Endometrial microvascular endothelial cells (primary cell): ENCODE data around the gene ZFP36L1. TPM values are rescaled to one million over a fixed set of nuclear protein-coding genes. Genes with fewer than 3 reads are reported as not detected.

Experiments
- in situ Hi-C: cut with HindIII; loops from 2 replicates; pipeline ENCODE4 v1.10.0; 2017; ENCODE audit warnings: low sequenced_read_pairs, low pct_unique_long_range_greater_than_20kb; ENCODE audit errors: inconsistent ontology term
- total RNA-seq: library from RNA; depleted of rRNA; stranded (reverse); fragments of >200 nt; gene quantifications from one replicate; pipeline ENCODE4 v1.2.3, GENCODE V29; 2015; ENCODE audit errors: inconsistent ontology term

ZFP36L1 gene, protein sequence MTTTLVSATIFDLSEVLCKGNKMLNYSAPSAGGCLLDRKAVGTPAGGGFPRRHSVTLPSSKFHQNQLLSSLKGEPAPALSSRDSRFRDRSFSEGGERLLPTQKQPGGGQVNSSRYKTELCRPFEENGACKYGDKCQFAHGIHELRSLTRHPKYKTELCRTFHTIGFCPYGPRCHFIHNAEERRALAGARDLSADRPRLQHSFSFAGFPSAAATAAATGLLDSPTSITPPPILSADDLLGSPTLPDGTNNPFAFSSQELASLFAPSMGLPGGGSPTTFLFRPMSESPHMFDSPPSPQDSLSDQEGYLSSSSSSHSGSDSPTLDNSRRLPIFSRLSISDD
- total RNA-seq = 126 TPM

DNA sequence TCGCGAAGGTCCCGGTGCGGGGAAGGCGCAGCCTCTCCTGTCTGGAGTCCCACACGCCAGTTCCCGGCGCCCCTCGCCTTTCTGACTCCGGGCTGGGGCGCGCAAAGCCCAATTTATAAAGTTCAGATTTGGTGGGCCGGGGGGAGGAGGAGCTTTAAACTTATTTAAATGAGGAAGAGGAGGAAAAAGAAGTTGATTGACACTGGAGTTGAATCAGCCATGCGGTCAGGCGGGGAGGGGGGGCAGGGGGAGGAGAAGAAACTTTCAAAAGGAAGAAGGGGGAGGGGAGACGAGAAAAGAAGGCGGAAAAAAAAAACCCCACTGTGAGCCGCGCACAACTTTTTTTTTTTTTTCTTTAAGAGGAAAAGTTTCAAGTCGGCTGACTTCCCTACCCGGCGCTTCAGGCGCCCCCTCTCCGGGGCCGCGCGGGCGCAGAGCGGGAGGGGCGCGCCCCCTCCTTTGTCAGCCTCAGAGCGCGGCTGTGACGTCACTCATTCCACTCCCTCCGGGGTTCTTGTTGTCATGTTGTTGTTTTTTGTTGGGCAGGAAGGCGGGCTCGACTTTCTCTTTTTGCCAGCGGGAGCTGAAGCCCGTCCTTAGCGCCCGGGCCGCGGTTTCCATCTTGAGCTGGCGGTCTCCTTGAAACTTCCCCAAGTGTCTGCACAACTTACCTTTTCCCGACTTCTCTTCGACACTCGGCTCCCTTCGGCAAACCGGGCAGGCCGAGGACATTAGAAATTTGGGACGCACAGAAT, at the start of gene ZFP36L1:
Gene ZFP36L1 (minus strand): TSS at position 89 of the 755 bp plus-strand sequence. CDS start 129 bp downstream, outside the sequence.
- in situ Hi-C loops = loop anchor here (10.0 kb wide), 1 partner anchor 218 kb away; no protein-coding TSS in a partner anchor

DNA sequence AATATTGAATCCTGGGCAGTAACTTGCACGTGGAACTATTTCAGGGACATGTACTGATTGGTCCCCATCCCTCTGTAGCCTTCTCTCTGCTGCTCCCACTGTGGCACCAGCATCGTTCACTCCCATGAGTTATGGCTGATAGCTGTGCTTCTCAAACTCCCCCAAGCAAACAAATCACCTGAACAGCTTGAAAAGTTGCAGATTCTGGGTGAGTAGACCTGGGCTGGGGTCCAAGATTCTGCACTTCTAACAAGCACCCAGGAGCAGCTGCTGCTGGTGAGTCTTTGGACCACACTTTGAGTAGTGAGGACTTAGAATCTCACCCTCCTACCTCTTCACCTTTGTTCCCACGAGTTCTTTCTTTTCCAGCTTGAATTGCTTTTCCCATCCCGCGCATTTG, 49.4 kb upstream of the ZFP36L1 start:
- in situ Hi-C loops = no loop called here

DNA sequence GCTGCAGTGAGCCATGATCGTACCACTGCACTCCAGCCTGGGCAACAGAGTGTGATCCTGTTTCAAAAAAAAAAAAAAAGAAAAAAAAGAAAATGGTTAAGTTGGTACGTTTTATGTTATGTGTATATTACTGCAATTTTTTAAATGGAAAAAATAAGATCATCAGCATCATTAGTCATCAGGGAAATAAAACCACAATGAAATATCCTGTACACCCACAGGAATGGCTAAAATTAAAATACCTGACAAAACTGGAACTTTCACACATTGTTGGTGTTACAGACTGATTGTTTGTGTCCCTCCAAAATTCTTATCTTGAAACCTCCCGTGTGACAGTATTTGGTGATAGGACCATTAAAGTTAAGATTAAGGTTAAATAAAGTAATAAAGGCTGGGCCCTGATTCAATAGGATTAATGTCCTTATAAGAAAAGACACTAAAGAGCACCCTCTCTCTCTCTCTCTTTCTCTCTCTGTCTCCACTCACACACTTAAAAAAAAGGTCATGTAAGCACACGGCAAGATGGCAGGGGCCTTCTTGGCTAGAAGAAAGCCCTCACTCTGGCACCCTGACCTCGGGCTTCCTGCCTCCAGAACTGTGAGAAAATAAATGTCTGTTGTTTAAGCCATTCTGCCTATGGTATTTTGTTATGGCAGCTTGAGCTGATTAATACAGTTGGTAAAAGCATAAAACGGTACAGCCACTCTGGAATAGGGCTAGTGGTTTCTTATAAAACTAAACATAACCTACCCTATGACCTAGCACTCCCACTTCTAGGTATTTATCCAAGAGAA, 48.3 kb upstream of the ZFP36L1 start:
- in situ Hi-C loops = no loop called here

DNA sequence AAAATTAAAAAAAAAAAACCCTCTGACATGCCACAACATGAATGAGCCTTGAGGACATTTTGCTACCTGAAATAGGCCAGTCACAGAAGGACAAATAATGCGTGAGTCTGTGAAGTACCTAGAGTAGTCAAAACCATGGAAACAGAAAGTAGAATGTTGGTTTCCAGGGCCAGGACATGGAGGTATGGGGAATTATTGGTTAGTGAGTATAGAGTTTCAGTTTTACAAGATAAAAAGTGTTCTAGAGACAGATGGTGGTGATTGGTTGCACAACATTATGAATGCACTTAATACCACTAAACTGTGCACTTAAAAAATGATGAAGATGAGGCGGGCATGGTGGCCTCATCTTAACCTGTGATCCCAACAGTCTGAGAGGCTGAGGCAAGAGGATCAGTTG, 47.6 kb upstream of the ZFP36L1 start:
- in situ Hi-C loops = no loop called here

DNA sequence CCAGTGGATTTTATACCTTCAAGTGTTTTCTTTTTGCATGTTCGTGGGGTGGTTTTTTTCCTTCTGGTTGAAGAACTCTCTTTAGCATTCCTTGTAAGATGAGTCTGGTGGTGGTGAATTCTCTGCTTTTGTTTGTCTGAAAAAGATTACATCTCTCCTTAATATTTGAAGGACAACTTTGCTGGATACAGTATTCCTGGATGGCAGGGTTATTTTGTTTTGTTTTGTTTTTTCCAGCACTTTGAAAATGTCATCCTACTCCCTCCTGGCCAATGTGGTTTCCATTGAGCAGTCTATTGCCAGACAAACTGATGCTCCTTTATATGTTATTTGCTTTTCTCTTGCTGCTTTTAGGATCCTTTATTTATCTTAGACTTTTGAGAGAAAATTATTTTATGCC, 43.2 kb upstream of the ZFP36L1 start:
- in situ Hi-C loops = no loop called here

DNA sequence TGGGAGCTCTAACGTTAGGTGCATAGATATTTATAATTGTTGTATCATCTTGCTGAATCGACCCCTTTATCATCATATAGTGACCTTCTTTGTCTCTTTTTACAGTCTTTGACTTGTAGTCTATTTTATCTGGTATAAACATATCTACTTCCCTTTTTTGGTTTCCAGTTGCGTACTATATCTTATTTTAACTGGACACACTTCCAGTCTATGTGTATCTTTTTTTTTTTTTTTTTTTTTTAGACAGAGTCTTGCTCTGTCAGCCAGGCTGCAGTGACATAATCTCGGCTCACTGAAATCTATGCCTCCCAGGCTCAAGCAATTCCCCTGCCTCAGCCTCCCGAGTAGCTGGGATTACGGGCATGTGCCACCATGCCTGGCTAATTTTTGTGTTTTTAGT, 41.9 kb upstream of the ZFP36L1 start:
- in situ Hi-C loops = no loop called here

DNA sequence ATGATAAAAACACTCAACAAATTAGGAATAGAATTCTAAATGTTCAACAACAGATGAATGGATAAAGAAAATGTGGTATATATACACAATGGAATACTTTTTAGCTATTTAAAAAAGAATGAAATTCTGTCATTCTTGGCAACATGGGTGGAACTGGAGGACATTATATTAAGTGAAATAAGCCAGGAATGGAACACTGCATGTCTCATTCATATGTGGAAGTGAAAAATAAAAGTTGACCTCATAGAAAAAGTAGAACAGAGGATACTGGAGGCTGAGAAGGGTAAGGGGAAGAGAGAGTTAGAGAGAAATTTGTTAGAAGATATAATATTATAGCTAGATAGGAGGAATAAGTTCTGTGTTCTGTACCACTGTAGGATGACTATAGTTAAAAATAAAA, 35.8 kb upstream of the ZFP36L1 start:
- in situ Hi-C loops = no loop called here

DNA sequence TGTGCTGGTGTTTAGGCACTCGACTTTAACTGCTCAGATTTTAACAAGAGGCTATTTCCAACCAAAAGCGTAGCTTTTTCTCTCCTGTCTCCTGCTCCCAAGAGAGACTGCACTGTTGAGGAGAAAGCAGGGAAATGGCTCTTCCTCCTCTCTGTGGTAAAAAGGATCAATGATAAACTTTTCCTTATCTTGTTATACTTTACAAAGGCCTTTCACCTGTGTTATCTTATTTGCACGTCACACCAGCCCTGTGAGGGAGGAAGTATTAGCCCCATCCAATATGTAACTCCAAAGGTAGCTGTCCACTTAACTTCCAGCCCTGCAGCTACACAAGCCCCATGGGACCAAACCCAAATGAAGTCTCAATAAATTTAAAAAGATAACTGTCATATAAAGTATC, 32.9 kb upstream of the ZFP36L1 start:
- in situ Hi-C loops = no loop called here

DNA sequence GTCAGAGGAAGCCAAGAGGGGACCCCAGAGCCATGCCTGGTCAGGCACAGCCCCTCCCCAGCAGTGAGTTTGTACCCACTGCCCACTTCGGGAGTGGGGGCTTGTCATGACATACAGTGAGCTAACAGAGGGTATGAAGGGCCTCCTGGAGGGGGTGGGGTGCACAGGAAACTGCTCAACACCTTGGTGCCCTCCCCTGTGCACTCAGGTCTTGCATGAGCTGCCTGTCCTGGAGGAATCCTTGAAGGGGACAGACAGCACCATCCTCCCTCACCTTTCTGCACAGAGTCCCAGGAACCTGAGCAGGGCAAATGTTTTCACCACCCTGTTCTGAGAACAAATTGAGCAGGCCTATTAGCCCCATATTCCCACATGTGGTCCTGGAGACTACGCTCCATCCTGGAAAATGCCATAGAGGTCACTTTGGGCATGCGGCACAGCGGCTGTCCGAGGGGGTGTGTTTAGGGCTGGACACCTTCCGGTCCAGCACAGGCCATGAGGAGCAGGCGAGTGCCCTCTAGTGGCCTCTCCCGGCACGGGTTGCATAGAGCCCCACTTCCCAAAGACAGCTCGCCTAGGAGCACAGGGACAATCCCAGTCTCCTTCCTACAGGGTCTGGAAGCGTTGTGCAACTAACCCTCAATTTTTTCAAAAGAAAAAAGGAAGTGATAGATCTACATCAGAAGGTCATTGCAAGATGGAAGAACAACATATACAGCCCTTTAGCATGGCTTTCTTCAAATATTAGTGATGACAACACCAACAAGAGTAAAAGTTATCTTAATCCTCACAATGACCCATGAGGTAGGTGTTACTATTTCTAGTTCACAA, 31.9 kb upstream of the ZFP36L1 start:
- in situ Hi-C loops = loop anchor here (25.0 kb wide), 1 partner anchor 887 kb away; no protein-coding TSS in a partner anchor

DNA sequence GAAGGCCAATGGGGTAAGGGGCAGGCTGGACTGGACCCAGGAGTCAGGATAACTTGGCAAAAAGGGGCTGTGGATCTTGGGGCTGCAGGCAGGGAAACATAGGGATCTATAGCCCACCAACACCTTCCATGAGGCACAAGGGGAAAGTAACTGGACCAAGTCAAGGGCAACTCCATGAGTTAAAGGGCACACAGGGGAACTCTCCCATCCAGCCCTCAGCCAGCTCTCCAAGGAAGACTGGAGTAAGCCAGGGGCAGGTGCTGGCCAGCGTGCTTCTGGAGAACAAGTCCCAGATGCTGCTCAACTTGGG, 31.3 kb upstream of the ZFP36L1 start:
- in situ Hi-C loops = loop anchor here (25.0 kb wide), 1 partner anchor 887 kb away; no protein-coding TSS in a partner anchor

DNA sequence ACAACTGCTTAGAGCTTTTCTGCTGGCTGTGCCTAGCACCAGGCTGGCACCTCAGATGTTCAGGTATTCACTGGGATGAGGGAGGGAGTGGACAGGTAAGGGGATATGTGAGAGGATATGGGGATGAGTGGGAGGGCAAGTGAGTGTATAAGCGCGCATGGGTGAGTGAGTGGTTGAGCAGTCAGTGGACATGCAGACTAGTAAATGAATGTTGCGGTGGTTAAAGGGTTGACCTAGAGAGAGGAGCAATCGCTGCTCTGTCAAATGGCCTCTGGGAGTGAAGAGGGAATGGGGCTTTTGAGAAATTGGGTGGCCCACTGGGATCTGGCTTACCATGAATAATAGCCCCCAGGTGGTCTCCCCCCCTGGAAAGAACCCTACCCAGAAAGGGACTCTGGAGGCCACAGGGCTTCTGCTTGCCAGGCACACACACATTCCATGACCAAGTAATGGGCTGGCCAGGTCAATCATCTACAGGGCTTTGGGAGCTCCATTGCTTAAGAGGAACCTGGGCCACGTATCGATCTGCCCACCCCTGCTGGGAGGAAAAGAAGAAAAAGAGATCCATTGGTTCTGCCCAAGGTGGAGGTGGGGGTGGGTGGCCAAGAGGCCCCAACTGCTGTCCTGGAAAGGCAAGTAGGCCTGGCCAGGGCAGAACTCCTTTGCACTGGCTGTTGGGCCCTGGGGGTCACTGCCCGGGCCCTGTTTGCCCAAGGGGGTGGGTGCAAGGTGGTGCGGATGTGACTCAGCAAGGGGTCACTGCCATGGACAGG, 30.8 kb upstream of the ZFP36L1 start:
- in situ Hi-C loops = loop anchor here (25.0 kb wide), 1 partner anchor 886 kb away; no protein-coding TSS in a partner anchor

DNA sequence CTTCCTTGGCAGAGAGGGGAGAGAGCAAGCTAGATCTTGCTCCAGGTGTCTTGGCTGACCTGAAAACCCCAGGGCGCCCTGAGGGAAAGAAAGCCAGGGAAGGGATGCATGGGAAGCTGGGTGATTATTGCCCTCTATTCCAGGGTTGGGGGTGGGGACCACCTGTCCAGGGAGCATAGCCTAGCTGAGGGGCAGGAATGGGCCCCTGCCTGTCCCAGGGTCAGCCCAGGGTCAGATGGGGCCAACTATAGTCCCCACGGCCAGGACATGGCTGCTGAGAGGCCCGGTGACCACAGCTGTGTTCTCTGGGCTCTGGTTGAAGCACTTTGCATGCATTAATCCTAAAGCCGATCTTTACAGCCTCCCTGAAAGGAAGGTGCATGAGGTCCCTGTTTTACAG, 30.1 kb upstream of the ZFP36L1 start:
- in situ Hi-C loops = loop anchor here (25.0 kb wide), 1 partner anchor 886 kb away; no protein-coding TSS in a partner anchor

DNA sequence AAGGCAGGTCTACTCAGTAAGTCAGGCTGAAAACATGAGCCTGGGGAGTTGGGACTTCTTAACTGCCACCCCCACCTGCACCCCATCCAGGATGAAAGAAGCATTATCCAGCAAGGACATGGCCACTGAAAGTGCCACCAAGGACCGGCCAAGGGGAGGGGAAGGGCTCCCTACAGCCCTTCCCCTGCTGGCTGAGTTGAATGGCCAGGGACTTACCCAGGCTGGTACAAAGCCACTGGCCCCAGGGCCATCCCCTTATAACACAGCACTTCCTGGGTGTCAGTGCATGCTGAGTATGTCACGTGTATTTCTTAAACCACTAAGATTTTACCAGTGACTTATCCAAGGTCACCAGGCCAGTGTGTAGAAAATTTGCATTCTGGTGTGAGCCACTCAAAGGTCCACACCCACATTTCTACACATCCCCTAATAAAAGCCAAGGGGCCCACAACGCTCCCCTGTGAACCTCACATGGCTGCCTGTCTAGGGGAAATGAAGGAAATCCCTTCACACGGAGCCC, 29.3 kb upstream of the ZFP36L1 start:
- in situ Hi-C loops = loop anchor here (25.0 kb wide), 1 partner anchor 885 kb away; no protein-coding TSS in a partner anchor

DNA sequence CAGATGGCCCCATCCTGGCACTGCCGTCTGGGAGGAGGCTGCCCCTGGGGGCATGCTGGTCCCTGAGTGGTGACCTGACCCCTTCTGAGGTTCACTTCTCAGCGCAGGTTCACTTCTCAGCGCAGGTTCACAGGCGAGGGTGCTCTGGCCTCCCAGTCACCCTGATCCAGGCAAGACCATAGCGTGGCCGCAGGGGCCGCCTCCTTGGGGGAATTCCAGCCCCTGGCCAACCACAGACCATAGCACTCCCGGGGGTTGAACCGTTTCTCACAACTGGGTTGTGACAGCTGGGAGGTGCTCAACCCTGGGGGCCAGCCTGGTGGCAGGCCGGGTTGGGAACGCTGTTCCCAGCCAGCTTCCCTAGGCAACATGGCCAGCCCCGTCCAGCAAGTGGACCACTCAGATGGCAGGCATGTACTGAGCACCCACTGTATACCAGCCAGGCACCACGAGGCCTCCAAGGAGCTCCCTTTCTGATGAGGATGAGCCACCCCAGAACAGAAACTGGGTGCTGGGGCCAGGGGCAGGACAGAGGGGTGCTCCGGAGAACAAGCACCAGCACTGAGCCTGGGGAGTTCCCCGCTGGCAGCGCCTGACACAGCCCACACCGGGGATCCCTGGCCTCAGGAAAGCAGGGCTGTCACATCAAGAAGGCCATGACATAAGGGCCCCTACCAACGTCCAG, 28.3 kb upstream of the ZFP36L1 start:
- in situ Hi-C loops = loop anchor here (25.0 kb wide), 1 partner anchor 884 kb away; no protein-coding TSS in a partner anchor

DNA sequence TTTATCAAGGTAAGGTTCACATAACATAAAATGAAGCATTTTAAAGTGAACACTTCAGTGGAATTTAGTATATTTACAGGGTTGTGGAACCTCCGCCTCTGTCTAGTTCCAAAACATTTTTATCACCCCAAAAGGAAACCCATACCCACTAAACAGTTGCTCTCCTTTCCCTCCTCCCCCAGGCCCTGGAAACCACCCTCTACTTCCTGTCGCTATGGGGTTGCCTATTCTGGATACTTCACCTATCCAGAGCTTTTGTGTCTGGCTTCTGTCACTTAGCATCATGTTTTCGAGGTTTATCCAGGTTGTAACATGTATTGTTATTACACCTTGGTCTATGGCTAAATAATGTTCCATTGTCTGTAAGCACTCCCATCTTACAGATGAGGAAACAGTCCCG, 27.7 kb upstream of the ZFP36L1 start:
- in situ Hi-C loops = loop anchor here (25.0 kb wide), 1 partner anchor 883 kb away; no protein-coding TSS in a partner anchor

DNA sequence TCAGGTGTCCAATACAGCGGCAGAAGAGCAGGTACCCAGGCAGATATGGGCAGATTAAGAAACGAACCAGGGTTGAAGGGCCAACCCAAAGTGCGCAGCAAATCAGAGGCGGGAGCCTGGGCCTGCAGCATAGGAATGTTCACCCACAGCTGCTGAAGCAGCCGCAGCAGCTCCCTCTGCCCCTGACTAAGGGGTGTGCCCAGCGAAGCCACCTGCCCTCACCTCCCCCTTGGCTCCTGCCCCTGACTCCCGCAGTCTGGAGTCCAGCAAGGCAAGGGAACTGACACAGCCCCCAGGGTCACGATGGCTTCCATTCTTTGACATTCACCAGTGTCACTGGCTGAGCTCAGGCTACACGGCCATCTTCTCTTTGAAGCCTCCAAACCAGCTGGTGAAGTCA, 27.3 kb upstream of the ZFP36L1 start:
- in situ Hi-C loops = loop anchor here (25.0 kb wide), 1 partner anchor 883 kb away; no protein-coding TSS in a partner anchor

DNA sequence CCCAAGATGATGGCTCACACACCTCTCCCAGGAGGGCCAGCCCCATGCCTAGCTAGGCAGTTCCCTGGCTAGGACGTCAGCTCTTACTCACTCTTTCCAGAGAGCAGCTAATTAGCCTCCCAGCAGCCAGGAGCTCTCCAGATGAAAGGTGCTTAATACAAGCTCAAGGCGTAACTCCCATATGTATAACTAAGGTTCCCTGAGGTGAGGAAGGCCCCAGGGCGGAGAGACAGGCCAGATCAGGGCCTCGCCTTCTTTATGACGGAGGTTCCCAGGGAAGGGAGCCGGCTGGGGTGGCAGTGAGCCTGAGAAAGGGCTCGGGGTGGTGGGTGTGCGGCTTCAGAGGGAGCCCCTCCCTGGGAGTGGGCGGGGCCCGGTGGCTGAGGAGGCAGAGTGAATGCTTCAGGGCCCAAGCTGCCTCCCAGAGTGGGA, 26.4 kb upstream of the ZFP36L1 start:
- in situ Hi-C loops = loop anchor here (25.0 kb wide), 1 partner anchor 882 kb away; no protein-coding TSS in a partner anchor
